HepG2 (cell line): ENCODE results near the gene TMEM100. TPM values are rescaled to one million over a fixed set of nuclear protein-coding genes. Genes with fewer than 3 reads are reported as not detected.

Experiments used
- ATAC-seq: fragments of 200-7000 bp; cut with Tn5 transposase; 3 replicates; pipeline ENCODE4 v1.9.1; 2020; ENCODE audit warnings: mild to moderate bottlenecking, moderate library complexity
- BruUV-seq: library from RNA; stranded (reverse); fragments of 400-500 nt; replicated peaks from 2 replicates; lab custom pipeline; 2021; lab: Mats Ljungman, UMichigan
- CTCF ChIA-PET: fragments of 300-600 bp; formaldehyde crosslinking; extraction: SDS; loops from one replicate; lab custom pipeline; 2021; ENCODE audit warnings: low total read pairs, inconsistent platforms, low intra/inter-chr PET ratio; lab: Yijun Ruan, JAX
- POLR2A ChIA-PET: fragments of 350-600 bp; sonication (Branson Sonifier 250); formaldehyde crosslinking; loops from one replicate; lab custom pipeline; 2020; ENCODE audit warnings: antibody characterized with exemption, inconsistent platforms; lab: Yijun Ruan, JAX
- DNase-seq: peaks from one replicate; pipeline ENCODE4 v3.0.0-alpha.2; 2015; ENCODE audit warnings: low spot score
- FAIRE-seq: peaks from 3 replicates; lab custom pipeline; 2011; peaks lifted over from hg19 to GRCh38; lab: Jason Lieb, UNC
- H2AFZ ChIP-seq: one replicate; pipeline ENCODE4 v1.6.1; 2011; ENCODE audit warnings: low read length, inconsistent platforms
- H3K27ac ChIP-seq: fragments of 300-600 bp; 3 replicates; pipeline ENCODE4 v1.8.0; 2011; ENCODE audit warnings: mixed run types, mild to moderate bottlenecking, mixed read lengths, low read length, inconsistent platforms; ENCODE audit not compliant: insufficient read depth; ENCODE audit errors: extremely low read length
- H3K27me3 ChIP-seq, 2 experiments: fragments of 200-600 bp in 1 of 2; 2 replicates in 1 of 2; 3 replicates in 1 of 2; pipeline versions ENCODE4 v1.6.0 to v1.8.0; 2011; ENCODE audit warnings: low read length in 2 of 2, mild to moderate bottlenecking in 2 of 2, moderate library complexity in 2 of 2, inconsistent platforms in 1 of 2; ENCODE audit not compliant: insufficient read depth in 2 of 2, control insufficient read depth in 1 of 2
- H3K36me3 ChIP-seq, 2 experiments: fragments of 200-600 bp in 1 of 2; replicated peaks in 1 of 2; 2 replicates in 1 of 2; 3 replicates in 1 of 2; pipeline versions ENCODE4 v1.5.1 to v1.8.0; 2011; ENCODE audit warnings: low read length in 2 of 2, inconsistent platforms in 1 of 2; ENCODE audit not compliant: insufficient read depth in 2 of 2, control insufficient read depth in 1 of 2
- H3K4me1 ChIP-seq: 2 replicates; pipeline ENCODE4 v1.5.1; 2012; ENCODE audit warnings: low read length, inconsistent platforms; ENCODE audit not compliant: insufficient read depth
- H3K4me2 ChIP-seq: 2 replicates; pipeline ENCODE4 v1.6.0; 2011; ENCODE audit warnings: low read depth, low read length, inconsistent platforms
- H3K4me3 ChIP-seq, 3 experiments: fragments of 200-600 bp in 1 of 3; sonication (generic), shearing (Covaris generic) in 1 of 3; replicated peaks in 1 of 3; 2 replicates each; pipeline ENCODE4 v1.5.1; 2011 to 2016; ENCODE audit warnings: low read length in 3 of 3, inconsistent platforms in 2 of 3, low read depth in 2 of 3, mild to moderate bottlenecking in 2 of 3, control low read depth in 1 of 3, mixed read lengths in 1 of 3; ENCODE audit not compliant: insufficient read depth in 1 of 3
- H3K79me2 ChIP-seq: one replicate; pipeline ENCODE4 v1.6.1; 2011; ENCODE audit warnings: low read length, inconsistent platforms; ENCODE audit not compliant: insufficient read depth
- H3K9ac ChIP-seq: 2 replicates; pipeline ENCODE4 v1.6.0; 2011; ENCODE audit warnings: mild to moderate bottlenecking, low read depth, low read length, inconsistent platforms; ENCODE audit not compliant: insufficient read depth
- H3K9me3 ChIP-seq: 2 replicates; pipeline ENCODE4 v1.5.1; 2012; ENCODE audit warnings: mild to moderate bottlenecking, low read length
- H4K20me1 ChIP-seq: 2 replicates; pipeline ENCODE4 v1.6.0; 2011; ENCODE audit warnings: inconsistent platforms, mild to moderate bottlenecking, low read length, moderate library complexity; ENCODE audit not compliant: insufficient read depth
- CREB1 ChIP-seq, 2 experiments: fragments of 450-650 bp in 1 of 2; IDR thresholded peaks; 2 replicates each; pipeline ENCODE4 v1.6.1; 2016 to 2017; ENCODE audit warnings: control low read depth in 1 of 2, mild to moderate bottlenecking in 1 of 2, missing compliant biosample characterization in 1 of 2, missing genetic modification characterization in 1 of 2
- NR2F2 ChIP-seq: IDR thresholded peaks from 2 replicates; pipeline ENCODE4 v1.6.1; 2012; ENCODE audit warnings: low read depth, inconsistent platforms, borderline replicate concordance
- POLR2A ChIP-seq, 2 experiments: IDR thresholded peaks; 2 replicates each; pipeline ENCODE4 v1.6.1; 2011; ENCODE audit warnings: low read depth in 2 of 2, low read length in 2 of 2, mild to moderate bottlenecking in 1 of 2, moderate library complexity in 1 of 2; ENCODE audit not compliant: insufficient read depth in 1 of 2
- TARDBP ChIP-seq: sonication (generic); formaldehyde crosslinking; IDR thresholded peaks from 2 replicates; pipeline ENCODE4 v1.8.0; 2022; ENCODE audit warnings: mild to moderate bottlenecking, missing genetic modification reagents
- ZFP41 ChIP-seq: sonication (generic); formaldehyde crosslinking; IDR thresholded peaks from 2 replicates; pipeline ENCODE4 v1.4.0; 2020; ENCODE audit warnings: mild to moderate bottlenecking, missing genetic modification reagents, borderline replicate concordance
- ZNF761 ChIP-seq: sonication (generic); formaldehyde crosslinking; conservative IDR thresholded peaks from 2 replicates; pipeline ENCODE4 v1.4.0; 2020; ENCODE audit warnings: mild to moderate bottlenecking, missing genetic modification reagents
- WGBS: methylation state at CpG from one replicate; pipeline ENCODE4 v1.1.6; 2017; ENCODE audit warnings: low lambda C conversion rate; 5-methylcytosine and 5-hydroxymethylcytosine counted together
- in situ Hi-C: cut with HindIII; loops from 2 replicates; pipeline ENCODE4 v1.10.0; 2017; ENCODE audit warnings: low pct_unique_long_range_greater_than_20kb; ENCODE audit not compliant: extremely low pct_ligation_motif_present
- intact Hi-C: fragments of 100-400 bp; cut with micrococcal nuclease; formaldehyde crosslinking; loops from one replicate; pipeline ENCODE4 v1.10.0; 2022; ENCODE audit not compliant: unreplicated experiment
- polyA plus RNA-seq, 8 experiments: library from polyadenylated mRNA; depleted of rRNA in 3 of 8; stranded (reverse) in 7 of 8; unstranded in 1 of 8; fragments of >200 nt; fragmentation: Illumina TruSeq in 4 of 8; extraction: Trizol in 4 of 8; gene quantifications; 2 replicates each; pipeline versions ENCODE4 v1.2.1 to v1.2.3, GENCODE V29; 2011 to 2016; ENCODE audit warnings: low read depth in 4 of 8, missing spikeins in 1 of 8, mixed read lengths in 1 of 8; ENCODE audit not compliant: insufficient read depth in 1 of 8
- total RNA-seq, 5 experiments: library from RNA; depleted of rRNA; stranded (reverse); fragments of >200 nt; fragmentation: Illumina TruSeq; extraction: Trizol; gene quantifications; 2 replicates each; pipeline ENCODE4 v1.2.3, GENCODE V29; 2016; ENCODE audit warnings: low read depth in 1 of 5
- TF ChIP-seq, protein P1 (sequence below): sonication (generic); formaldehyde crosslinking; IDR thresholded peaks from 2 replicates; pipeline ENCODE4 v1.5.1; 2020; ENCODE audit warnings: mild to moderate bottlenecking, missing genetic modification reagents
- TF ChIP-seq, protein P2 (sequence below): sonication (generic); formaldehyde crosslinking; IDR thresholded peaks from 2 replicates; pipeline ENCODE4 v1.9.0; 2021; ENCODE audit warnings: missing genetic modification reagents, borderline replicate concordance

The TMEM100 gene
- total and polyA plus RNA-seq, 2 of the 13 experiments (the other 11 are each of a cell fraction or from before 2014, with no cell fraction given), result not detected

DNA sequence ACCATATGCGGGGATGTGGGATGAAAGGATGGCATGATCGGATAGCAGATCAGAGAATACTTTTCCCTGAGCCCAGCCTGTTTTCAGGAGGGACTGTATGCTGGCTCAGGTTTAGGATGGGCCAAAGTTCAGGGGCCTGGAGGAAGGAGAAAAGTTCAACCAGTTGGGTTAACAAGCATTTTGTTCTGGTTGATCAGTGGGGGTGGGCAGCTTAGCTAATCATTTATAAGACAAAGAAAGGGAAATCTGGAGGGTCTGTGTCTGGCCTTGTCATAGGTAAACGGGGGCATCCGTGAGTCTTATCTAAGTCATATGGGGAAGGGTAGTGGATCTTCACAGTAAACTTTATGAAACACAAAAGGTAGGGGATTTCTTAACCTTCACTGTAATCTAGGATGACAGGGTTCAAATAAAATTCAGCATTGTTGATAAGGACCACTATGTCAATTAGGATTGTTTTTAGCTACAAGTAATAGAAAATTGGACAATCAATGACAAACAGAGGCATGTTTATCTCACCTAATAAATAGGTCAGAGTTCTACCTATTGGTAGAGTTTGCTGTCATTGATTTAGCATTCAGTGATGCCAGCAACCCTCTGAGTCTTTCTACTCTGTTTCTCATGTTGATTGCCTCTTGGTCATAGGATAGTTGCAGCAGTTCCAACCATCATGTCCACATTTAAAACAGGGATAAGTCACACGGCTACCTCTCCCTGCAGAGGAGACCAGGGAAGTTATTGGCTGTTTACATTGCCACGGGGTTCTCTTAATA is 39.6 kb upstream of the TMEM100 start (continued):
- 0 out of 2 replicates have a peak, but pooled peaks have one; percentile 44 for TF ChIP-seq ZNF761 (CRISPR knock-in tag)
- peak; percentile 74 for TF ChIP-seq TARDBP
- TF ChIP-seq CREB1 (IDR thresholded peaks at IDR 0.05), result no peak
- TF ChIP-seq CREB1 (CRISPR knock-in tag; IDR thresholded peaks at IDR 0.05), result peak; percentile 32
- peak; percentile 45; the same call in 1 of the 2 replicates for TF ChIP-seq NR2F2

DNA sequence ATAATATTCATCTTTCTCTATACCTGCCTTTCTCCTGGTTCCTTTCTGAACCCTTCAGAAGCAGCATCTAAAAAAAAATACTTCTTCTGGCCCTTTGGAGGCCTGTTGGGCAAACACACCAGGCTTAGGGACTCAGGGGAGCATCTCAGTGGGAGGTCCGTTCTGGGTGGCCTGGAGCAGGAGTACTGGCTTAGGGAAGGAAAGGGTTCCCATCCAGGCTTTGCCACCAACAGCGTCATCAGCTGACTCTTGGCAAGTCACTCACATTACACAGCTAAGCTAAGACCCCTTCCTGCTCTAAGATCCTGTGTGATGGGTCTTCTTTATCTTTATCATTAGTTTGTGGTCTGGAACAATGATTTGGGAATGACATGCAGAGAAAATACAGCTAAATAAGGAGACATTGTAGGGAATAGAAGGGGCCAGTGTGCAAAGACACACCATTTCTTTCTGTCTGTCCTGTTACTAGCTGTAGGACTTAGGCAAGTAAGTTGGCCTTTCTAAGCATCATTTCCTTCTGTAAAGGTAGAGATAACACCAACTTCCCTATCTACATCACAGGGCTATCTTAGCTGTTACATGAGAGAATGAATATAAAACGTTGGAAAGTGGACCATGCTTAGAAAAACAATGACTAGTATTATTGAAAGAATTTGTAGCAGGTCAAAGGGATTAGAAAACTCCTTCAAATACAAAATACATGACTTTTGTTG is 38.1 kb upstream of the TMEM100 start:
- DNase-seq (no peak), FAIRE-seq (no peak), ATAC-seq (no peak)
- BruUV-seq, result no TSS peak
- in situ Hi-C loops, result loop anchor here (25.0 kb wide), 1 partner anchor 373 kb away; no protein-coding TSS in a partner anchor
- WGBS, result 80% methylated on average over 3 of the region's 3 CpGs
- H3K27ac ChIP-seq, result no peak overlapping the region
- intact Hi-C loops, result no loop called here
- no peak overlapping the region for H3K9ac ChIP-seq
- no peaks in the 10 kb centered on the region for H4K20me1 ChIP-seq
- H3K27me3 ChIP-seq, result no peaks in the 10 kb centered on the region
- no peaks in the 10 kb centered on the region for H3K36me3 ChIP-seq
- no peak overlapping the region for H3K4me2 ChIP-seq
- H3K4me1 ChIP-seq, result peaks cover 61% of the 10 kb centered on the region
- no peak overlapping the region for H3K4me3 ChIP-seq
- TF ChIP-seq ZFP41 (CRISPR knock-in tag) (no peak), POLR2A (IDR thresholded peaks at IDR 0.05; ENCODE audit: insufficient read depth in 1 of 2, low read depth in 2 of 2, low read length in 2 of 2) (no peak)
- TF ChIP-seq, protein P1, sequence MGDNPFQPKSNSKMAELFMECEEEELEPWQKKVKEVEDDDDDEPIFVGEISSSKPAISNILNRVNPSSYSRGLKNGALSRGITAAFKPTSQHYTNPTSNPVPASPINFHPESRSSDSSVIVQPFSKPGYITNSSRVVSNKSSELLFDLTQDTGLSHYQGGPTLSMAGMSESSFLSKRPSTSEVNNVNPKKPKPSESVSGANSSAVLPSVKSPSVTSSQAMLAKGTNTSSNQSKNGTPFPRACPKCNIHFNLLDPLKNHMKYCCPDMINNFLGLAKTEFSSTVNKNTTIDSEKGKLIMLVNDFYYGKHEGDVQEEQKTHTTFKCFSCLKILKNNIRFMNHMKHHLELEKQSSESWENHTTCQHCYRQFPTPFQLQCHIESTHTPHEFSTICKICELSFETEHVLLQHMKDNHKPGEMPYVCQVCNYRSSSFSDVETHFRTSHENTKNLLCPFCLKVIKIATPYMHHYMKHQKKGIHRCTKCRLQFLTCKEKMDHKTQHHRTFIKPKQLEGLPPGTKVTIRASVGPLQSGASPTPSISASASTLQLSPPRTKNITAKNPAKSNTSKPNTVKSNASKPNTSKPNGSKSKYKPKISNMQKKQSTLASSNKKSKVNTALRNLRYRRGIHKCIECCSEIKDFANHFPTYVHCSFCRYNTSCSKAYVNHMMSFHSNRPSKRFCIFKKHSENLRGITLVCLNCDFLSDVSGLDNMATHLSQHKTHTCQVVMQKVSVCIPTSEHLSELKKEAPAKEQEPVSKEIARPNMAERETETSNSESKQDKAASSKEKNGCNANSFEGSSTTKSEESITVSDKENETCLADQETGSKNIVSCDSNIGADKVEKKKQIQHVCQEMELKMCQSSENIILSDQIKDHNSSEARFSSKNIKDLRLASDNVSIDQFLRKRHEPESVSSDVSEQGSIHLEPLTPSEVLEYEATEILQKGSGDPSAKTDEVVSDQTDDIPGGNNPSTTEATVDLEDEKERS (CRISPR knock-in tag), result no peak
- TF ChIP-seq, protein P2, sequence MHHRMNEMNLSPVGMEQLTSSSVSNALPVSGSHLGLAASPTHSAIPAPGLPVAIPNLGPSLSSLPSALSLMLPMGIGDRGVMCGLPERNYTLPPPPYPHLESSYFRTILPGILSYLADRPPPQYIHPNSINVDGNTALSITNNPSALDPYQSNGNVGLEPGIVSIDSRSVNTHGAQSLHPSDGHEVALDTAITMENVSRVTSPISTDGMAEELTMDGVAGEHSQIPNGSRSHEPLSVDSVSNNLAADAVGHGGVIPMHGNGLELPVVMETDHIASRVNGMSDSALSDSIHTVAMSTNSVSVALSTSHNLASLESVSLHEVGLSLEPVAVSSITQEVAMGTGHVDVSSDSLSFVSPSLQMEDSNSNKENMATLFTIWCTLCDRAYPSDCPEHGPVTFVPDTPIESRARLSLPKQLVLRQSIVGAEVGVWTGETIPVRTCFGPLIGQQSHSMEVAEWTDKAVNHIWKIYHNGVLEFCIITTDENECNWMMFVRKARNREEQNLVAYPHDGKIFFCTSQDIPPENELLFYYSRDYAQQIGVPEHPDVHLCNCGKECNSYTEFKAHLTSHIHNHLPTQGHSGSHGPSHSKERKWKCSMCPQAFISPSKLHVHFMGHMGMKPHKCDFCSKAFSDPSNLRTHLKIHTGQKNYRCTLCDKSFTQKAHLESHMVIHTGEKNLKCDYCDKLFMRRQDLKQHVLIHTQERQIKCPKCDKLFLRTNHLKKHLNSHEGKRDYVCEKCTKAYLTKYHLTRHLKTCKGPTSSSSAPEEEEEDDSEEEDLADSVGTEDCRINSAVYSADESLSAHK, result no peak
- POLR2A ChIA-PET, result interaction anchor here (2.4 kb wide), 1 partner anchor 10 kb away, joined by 17 read pairs; the partner anchor contains the start of gene PCTP
- no peak overlapping the region for H2AFZ ChIP-seq
- CTCF ChIA-PET, result no interaction called here
- H3K79me2 ChIP-seq, result peaks cover 3% of the 10 kb centered on the region
- no peaks in the 10 kb centered on the region for H3K9me3 ChIP-seq
